HG03196 (cell line): Measurements from ENCODE around the gene EDC3.
"Not testable (repeated sequence)": the region's sequence is repeated elsewhere in the genome, so short reads cannot be mapped to it uniquely, and the experiment has no call there.

ENCODE experiments used
- ATAC-seq: cut with Tn5 transposase; IDR thresholded peaks from one replicate; pipeline ENCODE4 v1.9.1; 2021; ENCODE audit not compliant: unreplicated experiment

The EDC3 gene

GRCh38 chr15:74653426-74654102 lies 42.3 kb downstream of the EDC3 start:
- ATAC-seq = no peak

- ATAC-seq = no peak
Observed at GRCh38 chr15:74651242-74651741, 44.5 kb downstream of the EDC3 start.

GRCh38 chr15:74648051-74648842 lies 47.6 kb downstream of the EDC3 start:
- ATAC-seq = no peak

DNA sequence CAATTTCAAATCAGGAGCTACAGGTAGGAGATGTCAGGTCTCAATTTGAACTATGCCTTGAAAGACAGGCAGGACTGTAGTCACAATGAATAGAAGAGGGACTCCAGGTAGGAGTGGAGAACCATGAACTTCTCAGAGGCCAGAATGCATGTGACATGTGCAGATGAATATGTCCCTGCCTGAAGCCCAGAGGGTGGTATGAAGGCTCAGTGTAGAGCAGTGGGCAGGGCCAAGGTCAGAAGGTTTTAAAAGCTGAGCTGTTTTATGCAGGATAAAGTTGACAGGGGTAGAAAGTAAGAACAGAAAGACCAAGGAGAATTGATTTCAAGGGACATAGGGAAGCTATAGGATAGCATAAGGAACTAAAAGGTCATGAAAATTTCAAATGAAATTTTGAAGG lies 49.3 kb downstream of the EDC3 start:
- no peak for ATAC-seq

GRCh38 chr15:74643665-74644204 lies 52.1 kb downstream of the EDC3 start:
- ATAC-seq = no peak

- no peak for ATAC-seq
Observed at GRCh38 chr15:74642734-74643664, 52.8 kb downstream of the EDC3 start.

DNA sequence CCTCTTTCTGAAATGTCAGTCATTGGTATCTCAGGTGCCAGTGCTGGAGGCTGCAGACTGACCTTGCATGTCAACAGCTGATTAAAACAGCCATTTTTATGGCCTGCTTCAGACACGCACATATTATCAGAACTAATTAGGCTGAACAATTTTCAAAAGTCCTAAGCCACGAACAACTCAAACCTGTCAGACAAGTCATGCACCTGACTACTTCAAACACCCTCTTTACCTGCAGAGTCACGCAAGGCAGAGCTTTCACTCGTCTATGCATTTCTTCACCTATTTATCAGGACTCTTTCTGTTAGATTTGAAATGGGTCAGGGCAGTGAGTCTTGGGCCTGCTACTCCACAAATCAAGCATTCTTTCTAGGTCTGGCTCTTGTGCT lies 53.5 kb downstream of the EDC3 start:
- ATAC-seq = no peak

DNA sequence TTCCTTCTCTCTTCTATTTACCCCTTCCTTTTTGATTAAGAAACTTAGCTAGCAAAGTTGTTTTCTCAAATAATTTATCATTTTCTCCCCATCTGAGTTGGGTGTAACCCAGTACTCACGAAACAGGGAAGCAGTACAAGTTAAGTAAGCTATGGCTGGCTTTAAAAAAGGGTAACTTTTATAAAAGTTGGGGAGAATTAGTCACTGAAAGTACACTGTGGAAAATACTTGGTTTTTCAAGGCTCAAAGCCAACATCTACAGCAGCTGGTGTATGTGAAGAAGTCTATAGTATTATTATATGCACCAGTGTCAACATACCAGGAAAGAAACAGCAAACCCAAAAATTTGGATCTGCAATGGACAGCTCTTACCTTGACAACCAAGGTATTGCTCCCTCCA lies 54.7 kb downstream of the EDC3 start:
- ATAC-seq = no peak

- no peak for ATAC-seq
Observed at GRCh38 chr15:74636984-74637383, 58.8 kb downstream of the EDC3 start.

DNA sequence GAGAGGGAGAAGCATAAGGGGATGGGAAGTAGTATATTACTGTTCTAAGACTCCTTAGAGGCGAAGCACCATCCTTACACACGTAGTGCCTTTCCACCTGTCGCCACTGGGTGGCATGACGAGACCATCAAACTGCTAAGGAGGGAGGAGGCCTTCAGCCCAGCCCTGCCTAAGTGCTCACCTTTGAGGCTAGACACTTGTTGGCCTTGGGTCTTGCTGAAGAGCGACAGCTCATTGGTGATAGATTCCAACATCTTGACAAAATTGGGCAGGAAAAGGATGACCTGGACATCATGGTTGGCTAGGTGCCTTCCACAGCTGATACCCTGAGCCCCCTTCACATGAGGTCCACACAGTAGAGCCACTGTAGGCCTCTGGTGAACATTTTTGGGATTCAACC lies 60.6 kb downstream of the EDC3 start:
- ATAC-seq = no peak

DNA sequence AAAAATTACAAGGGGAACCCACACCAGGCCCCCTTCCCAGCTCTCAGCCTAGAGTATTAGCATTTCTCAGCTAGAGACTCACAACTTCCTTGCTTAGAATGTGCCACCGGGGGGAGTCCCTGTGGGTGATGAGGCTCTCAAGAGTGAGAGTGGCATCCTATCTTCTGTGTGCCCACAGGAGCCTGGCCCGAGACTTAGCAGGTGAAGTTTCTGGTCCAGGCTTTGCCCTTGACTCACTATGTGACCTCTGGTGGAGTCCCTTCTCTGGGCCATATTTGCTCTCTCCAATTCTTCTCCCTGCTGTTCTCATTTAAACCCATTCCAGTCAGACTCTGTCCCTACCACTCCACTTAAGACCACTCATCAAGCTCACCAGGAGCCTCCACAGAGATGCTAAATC lies 62.0 kb downstream of the EDC3 start:
- ATAC-seq = no peak

- ATAC-seq = no peak
Observed at GRCh38 chr15:74632601-74633000, 63.2 kb downstream of the EDC3 start.

DNA sequence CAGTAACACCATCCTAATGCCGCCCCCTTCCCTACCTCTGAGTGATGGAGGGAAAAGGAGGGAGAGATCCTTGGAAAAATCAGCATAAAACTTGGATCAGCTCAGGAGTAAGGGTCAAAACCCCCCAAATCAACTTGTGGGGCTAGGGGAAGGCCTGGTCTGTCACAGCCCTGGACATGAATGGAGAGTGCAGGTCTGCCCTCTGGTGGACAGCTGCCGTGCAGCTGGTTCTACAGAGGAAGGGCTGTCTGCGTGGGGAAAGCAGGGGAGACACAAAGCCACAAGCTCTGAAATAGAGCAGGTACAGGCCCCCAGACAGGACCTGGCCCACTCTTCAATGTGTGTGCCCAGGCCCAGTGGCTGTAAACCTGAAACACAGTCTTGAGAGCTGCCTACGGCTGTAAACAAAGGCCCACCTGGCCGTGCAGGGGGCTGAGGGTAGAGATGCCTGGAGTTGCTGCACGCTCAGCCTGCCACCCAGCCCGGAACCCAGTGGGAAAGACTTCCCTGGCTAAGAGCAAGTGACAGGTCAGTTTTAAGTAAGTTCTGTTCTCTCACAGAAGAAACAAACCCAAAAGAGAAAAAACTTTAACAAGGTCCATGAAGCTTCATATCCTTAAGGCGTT lies 63.8 kb downstream of the EDC3 start:
- ATAC-seq = no peak

- no peak for ATAC-seq
Observed at GRCh38 chr15:74631408-74631807, 64.4 kb downstream of the EDC3 start.

GRCh38 chr15:74631087-74631385 lies 64.8 kb downstream of the EDC3 start:
- no peak for ATAC-seq

DNA sequence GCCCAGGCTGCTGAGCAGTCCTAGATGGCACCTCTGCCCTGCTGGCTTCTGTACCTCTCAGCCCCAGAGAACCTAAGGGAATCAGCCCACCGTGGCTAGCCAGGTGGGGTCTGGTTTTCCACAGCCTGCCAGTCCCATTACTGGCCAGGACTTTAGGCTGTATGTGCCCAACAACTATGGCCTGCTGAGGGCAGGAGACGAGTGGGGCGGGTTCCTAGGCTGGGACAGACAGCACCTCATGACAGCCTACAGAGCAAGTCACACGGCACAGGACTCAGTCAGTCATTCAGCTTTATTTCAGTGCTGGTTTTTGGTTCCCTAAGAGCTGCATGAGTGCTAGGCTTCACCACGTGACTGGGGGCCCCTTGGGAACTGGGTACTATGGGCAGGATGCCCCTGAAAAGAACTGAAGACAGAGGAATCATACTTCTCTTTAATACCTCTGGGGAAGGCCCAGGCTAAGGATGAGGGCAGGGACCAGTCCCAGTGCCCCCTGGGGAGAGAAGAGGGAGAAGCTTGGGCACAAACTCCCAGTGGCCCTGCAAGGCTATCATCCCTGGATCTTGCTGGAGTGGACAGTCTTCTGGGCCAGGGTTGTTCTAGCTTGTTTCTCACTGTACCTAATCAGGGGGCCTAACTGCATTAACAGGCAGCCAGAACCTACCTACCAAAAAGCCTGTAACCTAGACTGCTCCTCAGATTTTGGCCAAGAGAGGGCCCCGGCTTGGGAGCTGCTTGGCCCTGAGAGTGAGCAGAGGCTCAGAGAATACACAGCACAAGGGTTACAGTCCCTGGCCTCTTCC lies 65.3 kb downstream of the EDC3 start:
- ATAC-seq = no peak

DNA sequence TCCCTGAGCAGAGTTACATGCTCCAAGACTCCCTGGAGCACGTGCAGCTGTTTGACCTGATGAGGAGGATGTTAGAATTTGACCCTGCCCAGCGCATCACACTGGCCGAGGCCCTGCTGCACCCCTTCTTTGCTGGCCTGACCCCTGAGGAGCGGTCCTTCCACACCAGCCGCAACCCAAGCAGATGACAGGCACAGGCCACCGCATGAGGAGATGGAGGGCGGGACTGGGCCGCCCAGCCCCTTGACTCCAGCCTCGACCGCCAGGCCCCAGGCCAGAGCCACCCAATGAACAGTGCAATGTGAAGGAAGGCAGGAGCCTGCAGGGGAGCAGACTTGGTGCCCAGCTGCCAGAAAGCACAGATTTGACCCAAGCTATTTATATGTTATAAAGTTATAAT lies 66.1 kb downstream of the EDC3 start:
- not testable (repeated sequence) for ATAC-seq

DNA sequence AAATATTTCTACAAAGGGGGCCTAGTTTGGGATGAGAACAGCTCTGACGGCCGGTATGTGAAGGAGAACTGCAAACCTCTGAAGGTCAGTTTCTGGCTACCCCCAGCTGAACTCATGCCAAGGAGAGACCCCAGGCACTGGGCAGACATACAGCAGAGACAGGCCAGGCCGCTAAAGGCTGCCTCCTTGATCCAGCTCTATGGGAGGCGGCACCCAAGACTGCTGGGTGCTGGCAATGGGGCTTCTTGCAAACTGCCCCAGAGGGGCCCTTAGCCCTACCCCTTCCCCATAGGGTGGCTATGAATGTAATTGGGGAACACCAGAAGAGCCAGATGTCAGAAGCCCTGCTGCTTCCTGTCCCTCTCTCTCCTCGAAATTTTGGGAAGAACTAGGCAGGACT lies 66.9 kb downstream of the EDC3 start:
- no peak for ATAC-seq

GRCh38 chr15:74628199-74628598 lies 67.6 kb downstream of the EDC3 start:
- no peak for ATAC-seq

GRCh38 chr15:74627766-74628165 lies 68.1 kb downstream of the EDC3 start:
- ATAC-seq = no peak
